ENCODE results near the gene HINT2.

The HINT2 gene

GRCh38 chr9:35811381-35812024, 3.3 kb downstream of the HINT2 start:
- DNase-seq (ENCODE audit: low spot score): no peak

- DNase-seq (ENCODE audit: low spot score): no peak
Measured at GRCh38 chr9:35810122-35810521, 4.7 kb downstream of the HINT2 start.

GRCh38 chr9:35808433-35808832, 6.4 kb downstream of the HINT2 start:
- no peak for DNase-seq (ENCODE audit: low spot score)

- DNase-seq (ENCODE audit: low spot score): no peak
Measured at GRCh38 chr9:35806101-35806500, 8.7 kb downstream of the HINT2 start.

GRCh38 chr9:35801328-35802128, 13.3 kb downstream of the HINT2 start:
- no peak for DNase-seq (ENCODE audit: low spot score)

- no peak for DNase-seq (ENCODE audit: low spot score)
Measured at GRCh38 chr9:35800530-35800929, 14.3 kb downstream of the HINT2 start.

- peak; percentile 51 for DNase-seq (ENCODE audit: low spot score)
Measured at GRCh38 chr9:35798658-35799374, 16.0 kb downstream of the HINT2 start.

- DNase-seq (ENCODE audit: low spot score): no peak
Measured at GRCh38 chr9:35797311-35798109, 17.3 kb downstream of the HINT2 start.

GRCh38 chr9:35795695-35796094, 19.1 kb downstream of the HINT2 start:
- DNase-seq (ENCODE audit: low spot score): no peak

- DNase-seq (ENCODE audit: low spot score): no peak
Measured at GRCh38 chr9:35793461-35793860, 21.4 kb downstream of the HINT2 start.

- no peak for DNase-seq (ENCODE audit: low spot score)
Measured at GRCh38 chr9:35792826-35793225, 22.0 kb downstream of the HINT2 start.

- no peak for DNase-seq (ENCODE audit: low spot score)
Measured at GRCh38 chr9:35792024-35792813, 22.6 kb downstream of the HINT2 start.

- peak; percentile 62 for DNase-seq (ENCODE audit: low spot score)
Measured at GRCh38 chr9:35791297-35791921, 23.4 kb downstream of the HINT2 start, which contains the start of gene NPR2. Gene NPR2 (plus strand): TSS chr9:35791591. CDS start chr9:35792409, 818 bp downstream.

GRCh38 chr9:35790385-35791296, 24.2 kb downstream of the HINT2 start:
- DNase-seq (ENCODE audit: low spot score): peak; percentile 92

- no peak for DNase-seq (ENCODE audit: low spot score)
Measured at GRCh38 chr9:35790025-35790384, 24.8 kb downstream of the HINT2 start.

GRCh38 chr9:35789541-35789940, 25.3 kb downstream of the HINT2 start:
- no peak for DNase-seq (ENCODE audit: low spot score)

- DNase-seq (ENCODE audit: low spot score): no peak
Measured at GRCh38 chr9:35783418-35783817, 31.4 kb downstream of the HINT2 start.

- no peak for DNase-seq (ENCODE audit: low spot score)
Measured at GRCh38 chr9:35781066-35781465, 33.8 kb downstream of the HINT2 start.

- no peak for DNase-seq (ENCODE audit: low spot score)
Measured at GRCh38 chr9:35778496-35778895, 36.3 kb downstream of the HINT2 start.

GRCh38 chr9:35776018-35776417, 38.8 kb downstream of the HINT2 start:
- no peak for DNase-seq (ENCODE audit: low spot score)
